ENCODE results near the gene CBX6. TPM values are rescaled to one million over a fixed set of nuclear protein-coding genes. Genes with fewer than 3 reads are reported as not detected.

Gene CBX6
- total RNA-seq, 1 donor from 2014 or later: 32.9 TPM

GRCh38 chr22:38830845-38831108, 41.2 kb downstream of the CBX6 start:
- DNase-seq: no peak
- Histone ChIP-seq H3K4me3 (no peak overlapping the region), H3K4me1 (no peaks in the 10 kb centered on the region), H3K9me3 (replicated peaks) (no peaks in the 10 kb centered on the region), H3K36me3 (peaks cover 3% of the 10 kb centered on the region), H3K27me3 (ENCODE audit: low read depth) (no peaks in the 10 kb centered on the region), H3K27ac (replicated peaks) (no peak overlapping the region)
- intact Hi-C loops (cut with micrococcal nuclease): no loop called here
- no peak for TF ChIP-seq CTCF (IDR thresholded peaks at IDR 0.05; ENCODE audit: borderline replicate concordance)

- H3K4me3 ChIP-seq: no peak overlapping the region
- no peaks in the 10 kb centered on the region for H3K4me1 ChIP-seq
- H3K27ac ChIP-seq (replicated peaks): no peak overlapping the region
- peaks cover 3% of the 10 kb centered on the region for H3K36me3 ChIP-seq
- no peaks in the 10 kb centered on the region for H3K27me3 ChIP-seq (ENCODE audit: low read depth)
- no peak for TF ChIP-seq CTCF (IDR thresholded peaks at IDR 0.05; ENCODE audit: borderline replicate concordance)
- intact Hi-C loops (cut with micrococcal nuclease): no loop called here
- DNase-seq: no peak
- no peaks in the 10 kb centered on the region for H3K9me3 ChIP-seq (replicated peaks)
These were observed 41.8 kb downstream of the CBX6 start for GRCh38 chr22:38830026-38830844.

- intact Hi-C loops (cut with micrococcal nuclease): no loop called here
- no peaks in the 10 kb centered on the region for H3K4me1 ChIP-seq
- DNase-seq: no peak
- no peaks in the 10 kb centered on the region for H3K27me3 ChIP-seq (ENCODE audit: low read depth)
- TF ChIP-seq CTCF (IDR thresholded peaks at IDR 0.05; ENCODE audit: borderline replicate concordance): no peak
- H3K36me3 ChIP-seq: peaks cover 3% of the 10 kb centered on the region
- no peak overlapping the region for H3K4me3 ChIP-seq
- no peaks in the 10 kb centered on the region for H3K9me3 ChIP-seq (replicated peaks)
- H3K27ac ChIP-seq (replicated peaks): no peak overlapping the region
These were observed 42.5 kb downstream of the CBX6 start for GRCh38 chr22:38829485-38829884.

- Histone ChIP-seq H3K36me3 (peaks cover 3% of the 10 kb centered on the region), H3K4me1 (no peaks in the 10 kb centered on the region), H3K9me3 (replicated peaks) (no peaks in the 10 kb centered on the region), H3K27ac (replicated peaks) (no peak overlapping the region), H3K27me3 (ENCODE audit: low read depth) (no peaks in the 10 kb centered on the region), H3K4me3 (no peak overlapping the region)
- DNase-seq: no peak
- intact Hi-C loops (cut with micrococcal nuclease): no loop called here
- TF ChIP-seq CTCF (IDR thresholded peaks at IDR 0.05; ENCODE audit: borderline replicate concordance): no peak
These were observed 43.3 kb downstream of the CBX6 start for GRCh38 chr22:38828616-38829205.

- peaks cover 3% of the 10 kb centered on the region for H3K36me3 ChIP-seq
- no peak for TF ChIP-seq CTCF (IDR thresholded peaks at IDR 0.05; ENCODE audit: borderline replicate concordance)
- H3K27me3 ChIP-seq (ENCODE audit: low read depth): no peaks in the 10 kb centered on the region
- no peak overlapping the region for H3K4me3 ChIP-seq
- intact Hi-C loops (cut with micrococcal nuclease): no loop called here
- no peak for DNase-seq
- no peaks in the 10 kb centered on the region for H3K4me1 ChIP-seq
- no peak overlapping the region for H3K27ac ChIP-seq (replicated peaks)
- no peaks in the 10 kb centered on the region for H3K9me3 ChIP-seq (replicated peaks)
These were observed 43.8 kb downstream of the CBX6 start for GRCh38 chr22:38828191-38828590.
